Measurements from ENCODE around the gene ALX4.

DNA sequence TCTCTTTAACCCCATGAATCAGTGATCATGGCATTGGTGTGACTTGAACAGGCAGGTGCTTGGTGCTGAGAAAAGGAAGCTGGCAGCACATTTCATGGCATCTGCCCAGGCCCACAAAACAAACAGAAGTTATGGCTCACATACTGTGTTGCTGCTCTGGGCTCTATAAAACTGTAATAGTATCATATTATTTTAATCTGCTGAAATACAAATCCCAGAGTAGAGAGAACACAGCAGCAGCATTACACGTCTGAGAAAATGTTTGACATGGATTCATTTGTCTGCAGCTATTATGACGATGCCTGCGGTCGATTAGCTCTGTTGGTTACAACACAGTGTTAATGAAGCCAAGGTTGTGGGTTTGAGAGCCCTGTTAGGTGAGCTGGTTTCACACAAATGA lies 80.8 kb downstream of the ALX4 start:
- TF ChIP-seq CTCF (IDR thresholded peaks at IDR 0.05) (no peak), POLR2AphosphoS5 (IDR thresholded peaks at IDR 0.05) (no peak), POLR2A (IDR thresholded peaks at IDR 0.05) (no peak)

Data from suprapubic skin (tissue), 4 donors.